ENCODE data around the gene PEX13. TPM values are rescaled to one million over a fixed set of nuclear protein-coding genes. Genes with fewer than 3 reads are reported as not detected.

PEX13 gene
- total RNA-seq, 1 experiment from 2014 or later, result 22.4 TPM

DNA sequence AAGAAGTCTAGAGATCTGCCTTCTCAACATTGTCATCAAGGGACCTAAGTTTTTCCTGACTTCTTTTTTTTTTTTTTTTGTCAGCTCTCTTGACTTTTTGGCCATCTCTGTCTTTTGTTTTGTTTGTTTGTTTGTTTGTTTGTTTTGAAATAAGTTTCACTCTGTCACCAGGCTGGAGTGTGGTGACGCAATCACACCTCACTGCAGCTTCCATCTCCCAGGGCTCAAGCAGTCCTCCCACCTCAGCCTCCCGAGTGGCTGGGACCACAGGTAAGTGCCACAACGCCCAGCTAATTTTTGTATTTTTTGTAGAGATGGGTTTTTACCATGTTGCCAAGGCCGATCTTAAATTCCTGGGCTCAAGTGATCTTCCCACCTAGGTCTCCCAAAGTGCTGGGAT, 6.2 kb downstream of the PEX13 start:
- no peak overlapping the region for H3K27ac ChIP-seq (ENCODE audit: insufficient read length, low read depth, low read length)
- H3K4ac ChIP-seq (ENCODE audit: low read depth, low read length), result no peak overlapping the region
- H4K20me1 ChIP-seq (ENCODE audit: control insufficient read depth, insufficient read depth, insufficient read length), result no peaks in the 10 kb centered on the region
- H2AFZ ChIP-seq (ENCODE audit: low read length), result no peak overlapping the region
- peaks cover 7% of the 10 kb centered on the region for H3K79me1 ChIP-seq (ENCODE audit: insufficient read depth, low read depth, low read length, poor library complexity, severe bottlenecking)
- no peak overlapping the region for H3T11ph ChIP-seq (ENCODE audit: low read length)
- Mint-ChIP-seq H3K36me3 (ENCODE audit: insufficient read depth in 1 of 3, low read depth in 3 of 3) (peaks cover 9 to 28% (median 21%) of the 10 kb centered on the region in 3 experiments; a peak in 6 of 7 replicates), H3K4me3 (no peak overlapping the region), H3K4me1 (peaks cover 7 to 11% of the 10 kb centered on the region in 2 experiments), H3K27me3 (ENCODE audit: low read depth) (no peaks in the 10 kb centered on the region), H3K27ac (no peak overlapping the region; a peak in 1 of 7 replicates), H3K9me3 (no peaks in the 10 kb centered on the region)
- no peak overlapping the region for H3K56ac ChIP-seq (ENCODE audit: insufficient read length, low read depth, low read length)
- H3K14ac ChIP-seq (ENCODE audit: insufficient read depth, low read length), result no peak overlapping the region
- no peak overlapping the region for H4K5ac ChIP-seq (ENCODE audit: insufficient read length, low read depth, low read length)
- H3K9ac ChIP-seq (ENCODE audit: extremely low read depth, insufficient read length, low read length), result no peak overlapping the region
- no peak overlapping the region for H2BK20ac ChIP-seq (ENCODE audit: low read depth, low read length, poor library complexity, severe bottlenecking)
- no peak overlapping the region for H3K18ac ChIP-seq (ENCODE audit: insufficient read length, low read depth, low read length)
- no peak overlapping the region for H2BK120ac ChIP-seq (ENCODE audit: low read depth, low read length, poor library complexity, severe bottlenecking)
- H3K23ac ChIP-seq (ENCODE audit: insufficient read length, low read depth, low read length), result no peak overlapping the region
- H3K23me2 ChIP-seq (ENCODE audit: insufficient read length, low read depth, low read length, poor library complexity, severe bottlenecking), result no peaks in the 10 kb centered on the region
- no peak overlapping the region for H2BK5ac ChIP-seq (ENCODE audit: insufficient read length, low read length)
- peaks cover 4% of the 10 kb centered on the region; the same call in 1 of the 2 replicates for H3K79me2 ChIP-seq (ENCODE audit: insufficient read depth, low read length)
- no peaks in the 10 kb centered on the region for H3K9me3 ChIP-seq (ENCODE audit: control insufficient read depth, low read depth, low read length)
- H3K4me2 ChIP-seq (ENCODE audit: insufficient read depth, insufficient read length, low read length), result no peak overlapping the region
- H4K8ac ChIP-seq (replicated peaks; ENCODE audit: insufficient read length, low read depth, low read length), result no peak overlapping the region
- H2AK5ac ChIP-seq (ENCODE audit: insufficient read length, low read length), result no peak overlapping the region
- H3K27me3 ChIP-seq (ENCODE audit: insufficient read depth, low read length), result no peaks in the 10 kb centered on the region
- no peaks in the 10 kb centered on the region for H3K4me1 ChIP-seq (ENCODE audit: insufficient read depth, low read length)
- no peak overlapping the region for H4K91ac ChIP-seq (ENCODE audit: insufficient read length, low read depth, low read length)
- no peak for DNase-seq
- no CpG with 5 or more reads among the region's 4 CpGs for WGBS (ENCODE audit: extremely low coverage, insufficient read length, low lambda C conversion rate)
- no peak overlapping the region for H2BK15ac ChIP-seq (ENCODE audit: low read depth, low read length)
- no peak overlapping the region for H2BK12ac ChIP-seq (ENCODE audit: insufficient read length, low read depth, low read length)
- TF ChIP-seq CTCF (conservative IDR thresholded peaks at IDR 0.05), result no peak

Data from H9 (cell line).